ENCODE results near the gene NTN4. TPM values are rescaled to one million over a fixed set of nuclear protein-coding genes. Genes with fewer than 3 reads are reported as not detected.
"Not testable (repeated sequence)": the region's sequence is repeated elsewhere in the genome, so short reads cannot be mapped to it uniquely, and the experiment has no call there.

Gene NTN4
- total RNA-seq, 2 experiments from 2014 or later, result not detected

DNA sequence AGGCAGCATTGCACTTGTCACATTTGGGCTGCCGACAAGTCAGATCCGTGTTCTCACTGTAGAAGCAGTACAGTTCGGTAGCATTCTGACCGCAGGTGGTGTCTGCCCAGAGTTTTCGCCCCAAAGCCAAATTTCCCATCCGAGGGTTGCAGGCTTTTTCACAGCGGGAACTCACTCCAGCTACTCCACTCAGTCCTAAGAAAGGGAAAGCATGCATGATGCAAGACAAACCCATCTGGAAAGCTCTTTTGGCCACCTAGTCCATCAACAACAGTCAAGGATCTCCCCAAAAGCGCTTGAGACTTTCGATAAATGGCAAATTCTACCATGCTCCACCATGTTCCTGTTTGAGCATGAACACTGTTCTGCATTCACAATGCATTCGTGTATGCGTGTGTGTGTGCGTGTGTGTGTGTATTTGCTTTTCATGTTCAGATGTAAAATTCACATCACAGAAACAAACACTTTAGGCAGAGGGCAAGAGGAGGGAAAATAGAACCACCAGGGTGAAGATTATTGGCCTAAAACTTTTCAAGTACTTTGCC is 3.2 kb downstream of the NTN4 start:
- H3K27ac Mint-ChIP-seq, result no peak overlapping the region
- H3K9me3 Mint-ChIP-seq (ENCODE audit: low read depth), result no peaks in the 10 kb centered on the region
- ATAC-seq, result no peak
- H3K27me3 Mint-ChIP-seq, result peaks cover 74% of the 10 kb centered on the region
- H3K4me3 Mint-ChIP-seq, result no peak overlapping the region
- CTCF ChIA-PET, result no interaction called here
- H3K36me3 Mint-ChIP-seq, result no peaks in the 10 kb centered on the region
- DNase-seq, result no peak
- peaks cover 11% of the 10 kb centered on the region for H3K4me1 Mint-ChIP-seq

DNA sequence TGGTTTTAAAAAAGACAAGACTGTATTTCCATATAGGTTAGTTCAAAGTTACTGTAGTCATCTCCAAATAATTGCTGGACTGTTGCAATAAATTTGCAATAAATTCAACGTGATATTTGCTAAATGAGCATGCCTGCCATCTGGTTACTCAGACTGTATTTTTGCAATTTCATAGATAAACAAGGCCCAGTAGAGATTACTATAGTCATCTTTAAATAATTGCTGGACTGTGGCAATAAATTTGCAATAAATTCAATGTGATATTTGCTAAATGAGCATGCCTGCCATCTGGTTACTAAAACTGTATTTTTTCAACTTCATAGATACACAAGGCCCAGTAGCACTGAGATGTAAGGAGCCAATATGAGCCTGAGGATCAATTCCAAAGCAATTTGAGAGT is 5.6 kb downstream of the NTN4 start:
- no peak overlapping the region for H3K4me3 Mint-ChIP-seq
- H3K27me3 Mint-ChIP-seq, result peaks cover 70% of the 10 kb centered on the region
- H3K36me3 Mint-ChIP-seq, result no peaks in the 10 kb centered on the region
- H3K27ac Mint-ChIP-seq, result no peak overlapping the region
- peaks cover 4% of the 10 kb centered on the region for H3K4me1 Mint-ChIP-seq
- ATAC-seq (no peak), DNase-seq (no peak)
- H3K9me3 Mint-ChIP-seq (ENCODE audit: low read depth), result no peaks in the 10 kb centered on the region
- CTCF ChIA-PET, result no interaction called here

DNA sequence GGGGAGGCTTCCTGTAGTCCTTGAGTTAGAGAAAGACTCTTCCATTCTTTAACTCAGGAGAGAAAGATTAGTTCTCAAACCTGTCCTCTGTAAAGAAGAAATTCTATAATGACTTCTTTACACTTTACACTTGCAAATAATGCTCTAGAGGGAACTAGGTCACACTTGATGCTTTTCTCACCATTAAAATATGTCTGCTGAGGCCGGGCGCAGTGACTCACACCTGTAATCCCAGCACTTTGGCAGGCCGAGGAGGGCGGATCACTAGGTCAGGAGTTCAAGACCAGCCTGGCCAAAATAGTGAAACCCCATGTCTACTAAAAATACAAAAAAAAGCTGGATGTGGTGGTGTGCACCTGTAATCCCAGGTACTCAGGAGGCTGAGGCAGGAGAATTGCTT is 6.3 kb downstream of the NTN4 start:
- no peak for ATAC-seq
- no peaks in the 10 kb centered on the region for H3K36me3 Mint-ChIP-seq

DNA sequence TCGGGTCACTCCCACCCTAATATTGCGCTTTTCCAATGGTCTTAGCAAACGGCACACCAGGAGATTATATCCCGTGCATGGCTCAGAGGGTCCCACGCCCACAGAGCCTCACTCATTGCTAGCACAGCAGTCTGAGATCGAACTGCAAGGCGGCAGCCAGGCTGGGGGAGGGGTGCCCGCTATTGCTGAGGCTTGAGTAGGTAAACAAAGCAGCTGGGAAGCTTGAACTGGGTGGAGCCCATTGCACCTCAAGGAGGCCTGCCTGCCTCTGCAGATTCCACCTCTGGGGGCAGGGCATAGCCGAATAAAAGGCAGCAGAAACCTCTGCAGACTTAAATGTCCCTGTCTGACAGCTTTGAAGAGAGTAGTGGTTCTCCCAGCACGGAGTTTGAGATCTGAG is 15.1 kb downstream of the NTN4 start:
- H3K4me3 Mint-ChIP-seq; H3K27ac Mint-ChIP-seq; H3K4me1 Mint-ChIP-seq; H3K36me3 Mint-ChIP-seq; CTCF ChIA-PET; H3K9me3 Mint-ChIP-seq (ENCODE audit: low read depth); DNase-seq; ATAC-seq: not testable (repeated sequence)
- H3K27me3 Mint-ChIP-seq, result peaks cover 24% of the 10 kb centered on the region

More for the DNA sequence above, 6.3 kb downstream of the NTN4 start:
- H3K4me1 Mint-ChIP-seq, result no peaks in the 10 kb centered on the region
- H3K27me3 Mint-ChIP-seq, result peaks cover 67% of the 10 kb centered on the region
- no peak overlapping the region for H3K4me3 Mint-ChIP-seq
- H3K9me3 Mint-ChIP-seq (ENCODE audit: low read depth), result no peaks in the 10 kb centered on the region
- DNase-seq, result no peak
- H3K27ac Mint-ChIP-seq, result no peak overlapping the region
- CTCF ChIA-PET, result no interaction called here

DNA sequence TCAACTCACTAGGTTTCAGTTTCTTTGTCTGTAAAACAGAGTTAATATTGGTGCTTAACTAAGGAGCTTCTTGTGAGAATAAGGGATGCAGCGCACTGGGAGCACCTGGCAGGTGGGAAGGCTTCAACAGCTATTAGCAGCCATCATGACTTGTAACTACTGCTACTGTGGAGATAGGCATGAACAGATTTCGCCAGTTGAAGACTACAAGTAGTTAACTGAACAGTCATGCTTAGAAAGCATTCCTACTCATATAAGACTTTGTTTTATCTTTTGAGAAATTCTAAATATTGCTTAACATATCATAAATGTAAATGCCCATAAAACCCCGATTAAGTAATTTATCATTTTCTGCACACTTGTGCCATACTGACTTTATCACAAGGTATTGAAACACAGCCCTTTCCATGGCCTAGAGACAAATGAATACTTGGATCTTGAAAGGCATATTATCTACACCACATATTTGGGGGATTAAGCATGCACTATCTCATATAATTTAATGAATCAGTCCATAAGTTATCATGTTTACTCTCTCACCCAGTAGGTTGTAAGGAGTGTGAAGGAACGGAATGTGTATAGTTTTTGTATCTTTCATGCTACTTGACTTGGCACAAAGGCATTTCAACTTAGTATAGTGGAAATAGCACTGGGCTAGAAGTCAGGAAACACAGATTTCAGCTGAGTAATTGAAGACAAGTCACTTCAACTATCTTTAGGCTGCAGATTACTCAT is 16.1 kb downstream of the NTN4 start:
- ATAC-seq (no peak), DNase-seq (no peak)
- Mint-ChIP-seq H3K27me3 (peaks cover 18% of the 10 kb centered on the region), H3K36me3 (no peaks in the 10 kb centered on the region), H3K9me3 (ENCODE audit: low read depth) (no peaks in the 10 kb centered on the region), H3K27ac (no peak overlapping the region), H3K4me1 (no peaks in the 10 kb centered on the region), H3K4me3 (no peak overlapping the region)
- CTCF ChIA-PET, result interaction anchor here (0.6 kb wide), 1 partner anchor 1288 kb away, joined by 3 read pairs; no protein-coding TSS in a partner anchor

DNA sequence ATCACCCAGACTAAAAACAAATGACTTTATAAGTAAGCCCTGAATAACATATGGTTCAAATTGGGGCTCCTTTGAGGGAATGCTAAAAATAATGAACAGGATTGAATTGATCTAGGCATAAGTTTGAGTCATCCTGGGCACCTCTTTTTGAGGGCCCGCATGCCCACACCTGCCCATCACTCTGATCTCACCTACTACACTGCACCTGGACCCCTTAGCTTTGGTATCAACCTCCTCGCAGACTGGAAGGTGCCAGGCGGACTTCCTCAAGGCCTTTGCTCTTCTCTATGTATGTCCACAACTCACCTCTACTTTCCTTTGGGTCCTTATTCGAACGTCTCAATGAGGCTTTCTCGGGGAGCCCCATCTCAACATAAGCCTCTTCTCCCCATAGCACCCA is 17.2 kb downstream of the NTN4 start:
- DNase-seq (no peak), ATAC-seq (no peak)
- CTCF ChIA-PET, result no interaction called here
- Mint-ChIP-seq H3K9me3 (ENCODE audit: low read depth) (no peaks in the 10 kb centered on the region), H3K4me1 (no peaks in the 10 kb centered on the region), H3K27ac (no peak overlapping the region), H3K4me3 (no peak overlapping the region), H3K27me3 (peaks cover 20% of the 10 kb centered on the region), H3K36me3 (no peaks in the 10 kb centered on the region)

DNA sequence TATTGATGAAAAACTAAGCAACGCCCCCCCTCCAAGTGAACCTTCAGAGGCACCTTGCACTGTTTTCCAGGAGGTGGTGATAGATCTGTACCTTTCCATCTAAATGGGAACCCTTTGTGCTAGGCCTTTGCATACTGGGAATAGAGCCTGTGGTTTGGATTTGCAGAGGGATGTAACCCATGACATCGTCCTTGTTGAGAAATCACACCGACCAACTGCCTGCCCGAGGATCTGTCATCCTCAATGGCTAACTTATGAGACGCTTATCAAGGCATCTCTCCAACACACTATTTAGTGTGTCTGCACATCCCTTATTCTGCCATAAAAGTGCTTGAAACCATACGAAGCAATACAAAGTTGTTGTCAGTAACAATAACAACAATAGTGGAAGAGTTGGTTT is 22.9 kb downstream of the NTN4 start:
- no peak overlapping the region for H3K27ac Mint-ChIP-seq
- no peaks in the 10 kb centered on the region for H3K36me3 Mint-ChIP-seq
- no peaks in the 10 kb centered on the region for H3K9me3 Mint-ChIP-seq (ENCODE audit: low read depth)
- ATAC-seq, result no peak
- no peak overlapping the region for H3K4me3 Mint-ChIP-seq
- peaks cover 30% of the 10 kb centered on the region for H3K27me3 Mint-ChIP-seq
- no peaks in the 10 kb centered on the region for H3K4me1 Mint-ChIP-seq
- CTCF ChIA-PET, result no interaction called here
- no peak for DNase-seq

DNA sequence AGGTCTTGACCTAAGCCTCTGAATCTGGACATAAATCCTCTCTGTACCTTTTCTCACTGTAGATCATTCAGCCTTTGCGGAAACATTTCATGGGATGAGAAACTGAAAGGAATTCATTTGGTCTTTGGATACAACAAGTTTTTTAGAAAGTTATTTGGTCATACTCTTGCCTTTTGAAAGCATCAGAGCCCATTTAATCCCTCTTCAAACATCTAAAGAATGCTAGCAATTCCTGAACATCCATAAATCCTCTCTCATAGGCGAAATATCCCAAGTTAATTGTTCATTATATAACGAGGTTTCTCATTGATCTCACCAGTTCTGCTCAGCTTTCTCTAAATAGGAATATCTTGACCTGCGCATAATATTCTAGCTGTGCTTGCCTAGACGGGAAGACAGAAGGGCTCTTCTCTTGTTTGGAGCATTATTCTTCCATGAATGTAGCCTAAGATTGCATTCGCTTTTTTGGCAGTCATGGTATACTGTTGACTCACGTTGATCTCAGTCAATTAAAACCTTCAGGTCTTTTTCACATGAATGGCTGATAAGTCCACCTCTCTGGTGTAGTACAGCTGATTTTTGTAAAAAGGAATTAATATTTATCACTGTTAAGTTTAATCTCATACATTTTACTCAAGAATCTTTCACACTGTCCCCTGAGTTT is 24.1 kb downstream of the NTN4 start:
- no peak overlapping the region for H3K4me3 Mint-ChIP-seq
- DNase-seq (no peak), ATAC-seq (no peak)
- CTCF ChIA-PET, result interaction anchor here (0.8 kb wide), 1 partner anchor 9 kb away, joined by 4 read pairs; no protein-coding TSS in a partner anchor
- no peaks in the 10 kb centered on the region for H3K4me1 Mint-ChIP-seq
- no peaks in the 10 kb centered on the region for H3K9me3 Mint-ChIP-seq (ENCODE audit: low read depth)
- no peak overlapping the region for H3K27ac Mint-ChIP-seq
- H3K27me3 Mint-ChIP-seq, result peaks cover 30% of the 10 kb centered on the region
- H3K36me3 Mint-ChIP-seq, result no peaks in the 10 kb centered on the region

DNA sequence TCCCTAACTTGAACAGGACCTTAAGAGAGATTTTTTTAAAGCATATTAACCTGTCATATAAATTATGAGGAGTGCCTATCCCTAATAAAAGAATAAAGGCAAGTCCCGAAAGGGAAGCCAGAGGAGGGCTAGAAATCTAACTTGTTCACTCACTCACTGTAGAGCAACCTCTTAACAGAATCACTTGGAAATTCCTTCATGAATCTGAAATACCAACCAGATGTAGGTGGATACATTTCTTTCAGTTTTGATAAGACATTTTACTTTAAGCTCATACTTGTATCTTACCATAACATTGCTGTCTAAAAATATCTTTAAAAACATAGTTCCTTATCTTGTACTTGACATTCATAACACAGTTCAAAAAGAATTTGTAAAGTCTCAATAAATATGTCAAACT is 25.7 kb downstream of the NTN4 start:
- no peak for DNase-seq
- H3K36me3 Mint-ChIP-seq, result no peaks in the 10 kb centered on the region
- no peak for ATAC-seq
- peaks cover 37% of the 10 kb centered on the region for H3K27me3 Mint-ChIP-seq
- no peaks in the 10 kb centered on the region for H3K9me3 Mint-ChIP-seq (ENCODE audit: low read depth)
- CTCF ChIA-PET, result no interaction called here
- no peak overlapping the region for H3K27ac Mint-ChIP-seq
- no peaks in the 10 kb centered on the region for H3K4me1 Mint-ChIP-seq
- no peak overlapping the region for H3K4me3 Mint-ChIP-seq

DNA sequence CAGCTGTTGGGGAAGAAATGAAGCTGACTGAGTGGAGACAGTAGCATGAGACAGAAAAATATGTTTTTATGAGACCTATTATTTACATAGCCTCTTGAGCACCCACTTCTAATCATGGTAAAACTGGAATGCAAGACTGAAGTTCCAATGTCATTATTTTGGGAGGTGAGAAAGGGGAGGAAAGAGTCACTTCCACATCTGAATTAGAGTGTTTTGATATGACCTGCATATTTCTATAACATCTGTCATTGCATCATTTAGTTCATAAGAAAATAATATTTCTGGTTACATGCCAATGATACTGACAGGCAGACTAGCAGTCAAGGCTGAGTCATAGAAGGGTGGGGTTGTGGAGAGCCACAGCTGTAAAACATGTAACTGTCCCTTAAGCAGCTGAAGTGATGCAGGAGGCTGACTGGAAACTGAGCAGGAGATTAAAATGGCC is 26.7 kb downstream of the NTN4 start:
- CTCF ChIA-PET, result no interaction called here
- DNase-seq (no peak), ATAC-seq (no peak)
- Mint-ChIP-seq H3K4me1 (no peaks in the 10 kb centered on the region), H3K36me3 (no peaks in the 10 kb centered on the region), H3K9me3 (ENCODE audit: low read depth) (no peaks in the 10 kb centered on the region), H3K27me3 (peaks cover 41% of the 10 kb centered on the region), H3K4me3 (no peak overlapping the region), H3K27ac (no peak overlapping the region)

DNA sequence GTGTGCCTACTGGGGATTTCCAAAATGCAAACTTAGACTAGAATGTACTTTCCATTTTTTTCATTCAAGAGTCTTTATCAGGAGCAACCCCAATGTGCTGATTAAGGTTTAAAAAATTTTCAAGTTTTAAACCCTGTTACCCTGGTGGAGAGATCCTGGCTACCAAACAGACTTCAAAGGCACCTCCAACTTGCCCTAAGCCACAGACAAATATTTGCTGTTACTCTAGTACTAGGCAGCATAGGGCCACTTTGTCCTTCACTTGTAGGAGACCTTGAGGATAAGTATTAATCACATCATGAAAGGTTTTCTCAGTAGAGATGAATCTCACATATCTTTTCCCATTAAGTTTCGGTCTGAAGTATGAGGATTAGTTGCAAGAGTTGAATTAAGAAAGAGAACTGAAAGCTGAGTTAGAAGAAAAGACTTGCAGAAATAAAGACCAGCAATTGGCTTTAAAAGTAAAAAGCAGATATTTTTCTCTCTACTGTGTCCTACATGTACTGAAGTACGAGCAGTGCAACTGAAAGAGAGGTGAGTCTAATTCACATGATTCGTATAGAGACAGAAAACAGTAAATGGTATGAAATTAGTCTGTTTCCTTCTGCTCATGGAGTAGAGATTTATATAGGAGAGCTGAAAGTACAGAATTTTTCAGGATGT is 28.3 kb downstream of the NTN4 start:
- Mint-ChIP-seq H3K36me3 (no peaks in the 10 kb centered on the region), H3K9me3 (ENCODE audit: low read depth) (no peaks in the 10 kb centered on the region), H3K27ac (no peak overlapping the region), H3K4me3 (no peak overlapping the region), H3K27me3 (peaks cover 42% of the 10 kb centered on the region), H3K4me1 (no peaks in the 10 kb centered on the region)
- ATAC-seq (no peak), DNase-seq (no peak)
- CTCF ChIA-PET, result no interaction called here

DNA sequence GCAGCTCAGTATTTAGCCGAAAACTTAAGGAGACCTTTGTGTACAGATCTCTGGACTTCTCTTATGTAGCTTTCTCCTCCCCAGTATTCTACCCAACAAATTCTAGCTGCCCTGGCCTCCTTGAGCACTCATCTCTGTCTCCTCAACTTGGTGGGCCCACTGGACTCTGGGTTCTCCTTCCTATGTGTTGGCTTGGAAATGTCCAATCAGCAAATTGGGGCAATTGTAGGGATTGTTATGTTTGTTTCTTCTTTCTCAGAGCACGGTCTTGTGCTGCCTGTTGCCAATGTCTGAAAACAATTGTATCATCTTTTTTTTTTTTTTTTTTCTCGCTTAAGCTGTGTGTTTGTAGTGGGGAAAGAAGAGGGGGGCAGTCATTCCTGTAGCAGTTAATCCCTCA is 30.2 kb downstream of the NTN4 start:
- no peak for ATAC-seq
- DNase-seq, result no peak
- CTCF ChIA-PET, result no interaction called here

DNA sequence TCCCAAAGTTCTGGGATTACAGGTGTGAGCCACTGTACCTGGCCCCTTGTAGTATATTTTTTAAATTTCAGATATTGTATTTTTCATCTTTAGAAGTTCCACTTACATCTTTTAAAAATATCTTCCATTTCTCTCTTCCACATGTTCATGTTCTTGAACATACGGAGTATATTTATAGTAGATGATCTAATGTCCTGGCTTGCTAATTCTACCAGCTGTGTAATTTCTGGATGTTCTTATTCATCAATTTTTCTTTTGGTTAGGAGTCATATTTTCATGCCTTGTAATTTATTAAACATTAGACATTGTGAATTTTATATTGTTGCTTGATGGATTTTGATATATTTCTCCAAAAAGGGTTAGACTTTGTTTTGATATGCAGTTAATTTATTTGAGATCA is 30.8 kb downstream of the NTN4 start:
- H3K27me3 Mint-ChIP-seq, result peaks cover 40% of the 10 kb centered on the region
- no peaks in the 10 kb centered on the region for H3K4me1 Mint-ChIP-seq
- DNase-seq, result no peak
- H3K27ac Mint-ChIP-seq, result no peak overlapping the region
- H3K4me3 Mint-ChIP-seq, result no peak overlapping the region
- H3K9me3 Mint-ChIP-seq (ENCODE audit: low read depth), result no peaks in the 10 kb centered on the region
- CTCF ChIA-PET, result no interaction called here
- no peaks in the 10 kb centered on the region for H3K36me3 Mint-ChIP-seq
- no peak for ATAC-seq

More for the DNA sequence above, 30.2 kb downstream of the NTN4 start:
- no peaks in the 10 kb centered on the region for H3K4me1 Mint-ChIP-seq
- no peak overlapping the region for H3K27ac Mint-ChIP-seq
- H3K4me3 Mint-ChIP-seq, result no peak overlapping the region
- H3K36me3 Mint-ChIP-seq, result no peaks in the 10 kb centered on the region
- peaks cover 40% of the 10 kb centered on the region for H3K27me3 Mint-ChIP-seq
- no peaks in the 10 kb centered on the region for H3K9me3 Mint-ChIP-seq (ENCODE audit: low read depth)

DNA sequence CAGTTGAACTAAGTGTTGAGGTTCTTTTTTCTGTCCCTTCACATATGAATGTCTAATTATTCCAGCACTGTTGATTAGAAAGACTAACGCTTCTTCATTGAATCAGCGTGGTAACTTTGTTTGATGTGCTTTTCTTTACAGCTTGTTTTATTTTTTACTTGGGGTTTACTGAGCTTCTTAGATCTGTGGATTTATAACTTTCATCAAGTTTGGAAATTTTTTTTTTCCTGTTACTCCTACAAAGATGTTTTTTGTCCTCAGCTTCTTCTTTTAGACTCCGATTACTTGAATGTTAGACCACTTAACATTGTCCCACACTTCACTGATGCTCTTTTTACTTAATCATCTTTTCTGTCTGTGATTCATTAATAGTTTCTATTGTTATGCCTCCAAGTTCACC is 31.5 kb downstream of the NTN4 start:
- Mint-ChIP-seq H3K36me3 (no peaks in the 10 kb centered on the region), H3K27me3 (peaks cover 38% of the 10 kb centered on the region), H3K9me3 (ENCODE audit: low read depth) (no peaks in the 10 kb centered on the region), H3K4me1 (no peaks in the 10 kb centered on the region), H3K27ac (no peak overlapping the region), H3K4me3 (no peak overlapping the region)
- ATAC-seq (no peak), DNase-seq (no peak)
- CTCF ChIA-PET, result no interaction called here
